Stimulated activated memory B cell treated with anti-CD40 and anti-IgM and Interleukin-4, amounts not matched to agents 10 μg/mL and 1 μg/mL and 100 μg/mL, for 72 hours (primary cell): ENCODE measurements around the gene SPECC1.
"Not testable (repeated sequence)": the region's sequence is repeated elsewhere in the genome, so short reads cannot be mapped to it uniquely, and the experiment has no call there.

Experiments
- ATAC-seq: fragments of 150-1000 bp; cut with Tn5 transposase; 2 replicates; pipeline ENCODE4 v1.10.0; 2021
- H3K27ac Mint-ChIP-seq: one replicate; pipeline ENCODE4 v1.8.0; 2022; ENCODE audit warnings: mild to moderate bottlenecking, mixed read lengths
- H3K27me3 Mint-ChIP-seq: one replicate; pipeline ENCODE4 v1.8.0; 2022; ENCODE audit warnings: mixed read lengths
- H3K36me3 Mint-ChIP-seq: one replicate; pipeline ENCODE4 v1.8.0; 2022; ENCODE audit warnings: mixed read lengths
- H3K4me1 Mint-ChIP-seq: one replicate; pipeline ENCODE4 v1.8.0; 2022; ENCODE audit warnings: mixed read lengths
- H3K4me3 Mint-ChIP-seq: one replicate; pipeline ENCODE4 v1.8.0; 2022; ENCODE audit warnings: mild to moderate bottlenecking, moderate library complexity, mixed read lengths
- H3K9me3 Mint-ChIP-seq: one replicate; pipeline ENCODE4 v1.8.0; 2022; ENCODE audit warnings: mixed read lengths

SPECC1 gene

DNA sequence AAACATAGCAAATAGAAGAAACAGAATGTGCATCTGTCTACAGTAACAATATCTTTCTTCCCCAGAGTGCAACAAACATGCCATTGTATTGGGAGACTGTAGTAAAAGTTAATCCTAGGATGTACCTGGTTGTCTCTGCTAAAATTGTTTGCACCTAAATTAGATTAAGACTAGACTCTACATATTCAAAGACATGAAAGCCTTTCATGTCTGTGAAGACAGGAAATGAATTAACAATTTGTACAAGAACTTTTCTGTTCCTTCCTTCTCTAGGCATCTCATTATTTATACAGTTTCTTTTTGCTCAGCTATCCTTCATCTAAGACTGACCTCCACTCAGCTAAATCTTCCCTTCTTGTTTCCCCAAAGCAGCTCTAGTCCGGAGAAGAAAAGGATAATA is 237.5 kb downstream of the SPECC1 start:
- Mint-ChIP-seq H3K4me1 (no peaks in the 10 kb centered on the region), H3K27me3 (no peaks in the 10 kb centered on the region), H3K36me3 (peaks cover 33% of the 10 kb centered on the region), H3K4me3 (no peak overlapping the region), H3K27ac (no peak overlapping the region), H3K9me3 (peaks cover 5% of the 10 kb centered on the region)
- ATAC-seq, result no peak

DNA sequence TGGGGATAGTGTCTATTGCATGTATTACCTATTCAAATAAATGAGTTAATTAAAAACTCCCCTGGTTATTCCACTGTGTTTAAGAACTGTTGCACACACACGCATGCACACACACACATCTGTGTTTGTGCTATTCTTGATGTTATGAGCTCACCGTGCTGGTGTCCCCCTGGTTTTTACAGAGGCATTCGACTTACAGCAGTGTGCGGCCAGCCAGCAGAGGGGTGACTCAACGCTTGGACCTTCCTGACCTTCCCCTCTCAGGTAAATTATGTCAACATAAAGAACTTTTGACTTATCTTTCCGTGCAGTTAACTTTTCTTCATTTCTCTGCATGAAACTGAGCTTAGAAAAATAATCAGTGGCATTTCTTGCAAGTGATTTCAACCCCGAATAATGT is 244.2 kb downstream of the SPECC1 start:
- Mint-ChIP-seq H3K4me3 (no peak overlapping the region), H3K27me3 (no peaks in the 10 kb centered on the region), H3K27ac (no peak overlapping the region), H3K36me3 (peaks cover 40% of the 10 kb centered on the region), H3K4me1 (no peaks in the 10 kb centered on the region), H3K9me3 (peaks cover 7% of the 10 kb centered on the region)
- ATAC-seq, result no peak

DNA sequence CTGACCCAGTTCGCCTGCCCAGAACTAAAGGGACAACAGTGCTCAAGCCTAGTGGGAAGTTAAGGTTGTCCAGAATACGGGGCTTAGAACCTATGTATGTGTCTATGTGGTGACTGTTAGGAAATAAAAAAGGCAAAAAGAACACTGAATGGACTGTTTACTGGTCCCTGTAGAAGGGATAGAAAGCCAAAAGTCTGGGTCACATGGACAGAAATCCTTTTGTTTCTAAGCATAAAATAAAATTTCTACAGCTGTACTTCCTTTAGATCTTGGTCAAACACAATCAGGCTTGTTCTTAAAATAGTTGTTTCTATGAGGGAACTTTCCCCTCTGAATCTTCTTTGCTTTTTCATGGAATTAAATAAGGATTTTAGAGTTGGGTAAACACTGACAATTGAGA is 245.4 kb downstream of the SPECC1 start:
- no peaks in the 10 kb centered on the region for H3K27me3 Mint-ChIP-seq
- H3K4me1 Mint-ChIP-seq, result no peaks in the 10 kb centered on the region
- no peak overlapping the region for H3K27ac Mint-ChIP-seq
- H3K4me3 Mint-ChIP-seq, result no peak overlapping the region
- no peak for ATAC-seq
- H3K36me3 Mint-ChIP-seq, result peaks cover 41% of the 10 kb centered on the region
- peaks cover 9% of the 10 kb centered on the region for H3K9me3 Mint-ChIP-seq

DNA sequence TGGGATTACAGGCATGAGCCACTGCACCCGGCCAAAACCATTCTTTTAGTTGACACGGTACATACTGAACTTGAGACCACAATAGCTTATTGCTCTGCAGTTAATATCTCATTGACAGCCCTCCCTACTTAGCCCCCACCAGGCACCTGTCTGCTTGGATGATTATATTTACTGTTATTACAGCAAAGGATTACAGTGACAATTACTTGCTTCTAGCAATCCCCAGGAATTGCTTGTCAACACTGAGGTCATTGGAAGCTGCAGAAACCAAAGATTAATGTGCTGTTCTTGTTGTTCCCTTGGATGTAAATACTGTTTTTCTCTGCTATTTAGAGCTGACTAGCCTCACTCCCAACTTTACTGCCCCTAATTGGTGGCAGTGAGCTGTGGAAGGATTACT is 247.0 kb downstream of the SPECC1 start:
- ATAC-seq, result no peak
- Mint-ChIP-seq H3K4me1 (no peaks in the 10 kb centered on the region), H3K27ac (no peak overlapping the region)

DNA sequence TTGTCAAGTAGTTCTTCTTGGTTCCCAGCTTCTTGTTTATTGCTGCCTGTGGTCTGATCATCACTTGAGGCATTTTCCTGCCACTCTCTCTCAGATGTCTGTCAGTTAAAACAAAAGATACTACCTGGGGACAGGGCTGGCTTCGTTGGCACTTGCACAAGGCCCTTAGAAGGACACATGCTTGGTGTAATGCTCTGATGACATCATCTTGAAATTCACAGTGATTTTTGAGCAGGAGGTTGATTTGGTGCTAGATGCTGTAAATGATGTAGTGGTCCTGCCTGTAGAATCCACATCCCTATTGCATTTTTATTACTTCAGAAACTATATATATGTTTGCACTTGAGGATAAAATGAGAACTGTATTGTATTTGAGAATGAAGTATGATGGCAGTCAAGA is 247.8 kb downstream of the SPECC1 start:
- no peak overlapping the region for H3K4me3 Mint-ChIP-seq
- no peak for ATAC-seq
- no peaks in the 10 kb centered on the region for H3K27me3 Mint-ChIP-seq
- no peak overlapping the region for H3K27ac Mint-ChIP-seq
- no peaks in the 10 kb centered on the region for H3K4me1 Mint-ChIP-seq
- peaks cover 6% of the 10 kb centered on the region for H3K9me3 Mint-ChIP-seq
- peaks cover 41% of the 10 kb centered on the region for H3K36me3 Mint-ChIP-seq

More for the DNA sequence above, 247.0 kb downstream of the SPECC1 start:
- Mint-ChIP-seq H3K27me3 (no peaks in the 10 kb centered on the region), H3K36me3 (peaks cover 41% of the 10 kb centered on the region), H3K9me3 (peaks cover 6% of the 10 kb centered on the region), H3K4me3 (no peak overlapping the region)

DNA sequence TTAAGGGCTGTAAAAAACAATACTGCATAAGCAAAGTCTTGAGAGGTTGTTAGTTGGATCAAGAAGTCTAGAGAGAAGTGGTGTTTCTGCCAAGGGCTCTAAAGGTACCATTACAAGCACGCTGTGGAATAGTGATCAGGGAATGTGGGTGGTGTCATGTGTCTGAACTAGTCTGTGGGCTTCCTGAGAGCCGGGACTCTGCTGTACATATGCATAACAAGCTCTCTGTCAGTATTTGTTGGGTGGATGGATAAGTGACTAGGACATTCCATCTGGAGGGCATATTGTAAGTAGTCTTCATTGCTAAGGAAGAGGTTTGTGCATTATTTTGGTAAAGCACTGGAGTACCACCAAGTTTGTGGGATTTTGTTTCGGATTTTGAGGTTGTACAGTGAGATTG is 248.6 kb downstream of the SPECC1 start:
- Mint-ChIP-seq H3K27me3 (no peaks in the 10 kb centered on the region), H3K4me1 (no peaks in the 10 kb centered on the region), H3K4me3 (no peak overlapping the region), H3K27ac (no peak overlapping the region), H3K9me3 (peaks cover 6% of the 10 kb centered on the region), H3K36me3 (peaks cover 34% of the 10 kb centered on the region)
- ATAC-seq, result no peak

DNA sequence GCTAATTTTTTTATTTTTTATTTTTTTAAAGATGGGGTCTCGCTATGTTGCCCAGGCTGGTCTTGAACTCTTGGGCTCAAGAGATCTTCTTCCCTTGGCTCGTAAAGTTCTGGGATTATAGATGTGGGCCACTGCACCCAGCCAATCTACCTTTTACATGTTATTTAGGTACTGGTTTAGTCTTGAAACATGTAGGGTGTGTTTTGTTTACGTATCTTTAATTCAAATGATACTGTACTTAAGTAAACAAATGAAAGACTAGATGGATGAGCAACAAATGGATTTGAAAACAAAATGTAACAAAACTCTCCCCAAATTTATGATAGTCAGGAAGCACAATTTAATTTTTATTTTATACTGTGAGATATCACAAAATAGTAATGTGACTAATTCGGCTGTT is 250.5 kb downstream of the SPECC1 start:
- ATAC-seq, result no peak
- peaks cover 6% of the 10 kb centered on the region for H3K9me3 Mint-ChIP-seq
- H3K4me1 Mint-ChIP-seq, result no peaks in the 10 kb centered on the region
- H3K27ac Mint-ChIP-seq, result no peak overlapping the region
- peaks cover 24% of the 10 kb centered on the region for H3K36me3 Mint-ChIP-seq
- H3K27me3 Mint-ChIP-seq, result no peaks in the 10 kb centered on the region
- no peak overlapping the region for H3K4me3 Mint-ChIP-seq

DNA sequence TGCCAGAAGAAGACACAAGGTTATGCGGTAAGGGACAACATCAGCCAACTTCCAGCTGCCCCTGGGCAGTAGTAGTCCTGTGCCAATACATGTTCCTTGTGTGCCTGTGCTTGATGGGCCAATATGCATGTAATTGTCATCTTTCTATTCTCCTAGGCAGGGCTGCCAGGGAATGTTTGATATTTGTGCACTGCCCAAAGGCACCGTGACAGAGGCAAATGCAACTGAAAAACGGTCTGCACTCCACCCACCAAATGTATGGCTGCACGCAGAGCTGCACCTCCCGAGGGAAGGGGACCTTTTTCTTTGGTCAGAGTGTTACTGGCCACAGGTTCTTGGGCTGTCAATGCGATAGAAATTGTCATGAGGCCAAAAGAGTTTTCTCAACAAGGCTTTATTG is 251.1 kb downstream of the SPECC1 start:
- H3K27ac Mint-ChIP-seq, result no peak overlapping the region
- H3K9me3 Mint-ChIP-seq, result peaks cover 6% of the 10 kb centered on the region
- H3K36me3 Mint-ChIP-seq, result peaks cover 24% of the 10 kb centered on the region
- no peaks in the 10 kb centered on the region for H3K4me1 Mint-ChIP-seq
- no peak for ATAC-seq
- no peaks in the 10 kb centered on the region for H3K27me3 Mint-ChIP-seq
- H3K4me3 Mint-ChIP-seq, result no peak overlapping the region

DNA sequence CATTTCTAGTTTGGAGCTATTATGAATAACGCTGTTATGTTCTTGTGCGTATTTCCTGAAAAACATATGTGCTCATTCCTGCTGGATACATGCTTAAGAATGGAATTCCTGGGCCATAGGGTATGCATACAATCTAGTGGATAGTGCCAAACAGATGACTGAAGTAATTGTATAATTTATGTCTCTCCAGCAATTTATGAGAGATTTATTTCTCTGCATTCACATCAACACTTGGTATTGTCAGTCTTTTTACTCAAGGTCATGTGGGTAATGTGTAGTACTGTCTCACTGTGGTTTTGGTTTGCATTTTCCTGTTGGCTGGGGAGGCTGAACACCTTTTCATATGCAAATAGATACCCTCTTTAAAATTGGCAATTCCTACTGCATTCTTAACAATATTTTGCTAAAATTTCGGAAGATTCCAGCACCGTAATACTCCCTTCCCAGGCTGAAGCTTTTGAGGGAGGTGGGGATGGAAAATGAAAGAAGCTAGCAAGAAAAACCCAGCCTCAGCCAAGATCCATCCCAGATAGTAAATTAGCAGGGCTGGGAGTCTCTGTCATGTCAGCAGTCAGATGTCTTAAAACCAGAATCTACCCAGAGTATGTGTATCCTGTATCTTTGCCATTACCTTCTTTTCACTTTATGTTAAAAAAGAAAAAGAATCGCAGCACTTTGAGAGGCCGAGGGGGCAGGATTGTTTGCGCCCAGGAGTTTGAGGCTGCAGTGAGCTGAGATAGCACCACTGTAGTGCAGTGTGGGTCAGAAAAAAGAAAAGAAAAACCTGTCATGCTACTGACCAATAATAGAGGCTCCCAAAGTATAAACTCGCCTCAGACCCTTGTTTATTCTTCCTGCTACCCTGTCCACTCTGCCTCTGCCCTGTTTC is 253.3 kb downstream of the SPECC1 start:
- H3K4me1 Mint-ChIP-seq, result no peaks in the 10 kb centered on the region
- H3K4me3 Mint-ChIP-seq, result no peak overlapping the region
- no peak for ATAC-seq
- no peak overlapping the region for H3K27ac Mint-ChIP-seq
- H3K36me3 Mint-ChIP-seq, result peaks cover 20% of the 10 kb centered on the region
- H3K9me3 Mint-ChIP-seq, result peaks cover 6% of the 10 kb centered on the region
- H3K27me3 Mint-ChIP-seq, result no peaks in the 10 kb centered on the region

DNA sequence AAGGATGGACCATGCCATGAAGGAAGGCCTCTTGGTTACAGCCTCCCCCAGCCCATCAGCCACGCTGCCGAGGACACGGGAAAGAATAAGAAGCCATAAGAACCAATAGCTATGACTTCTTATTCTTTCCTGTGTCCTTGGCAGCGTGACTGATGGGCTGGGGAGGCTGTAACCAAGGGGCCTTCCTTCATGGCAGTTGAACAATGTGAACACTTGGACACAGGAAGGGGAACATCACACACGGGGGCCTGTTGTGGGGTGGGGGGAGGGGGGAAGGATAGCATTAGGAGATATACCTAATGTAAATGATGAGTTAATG is 253.9 kb downstream of the SPECC1 start:
- ATAC-seq, H3K27ac Mint-ChIP-seq, H3K27me3 Mint-ChIP-seq, H3K4me3 Mint-ChIP-seq, H3K9me3 Mint-ChIP-seq, H3K4me1 Mint-ChIP-seq: not testable (repeated sequence)
- peaks cover 14% of the 10 kb centered on the region for H3K36me3 Mint-ChIP-seq

DNA sequence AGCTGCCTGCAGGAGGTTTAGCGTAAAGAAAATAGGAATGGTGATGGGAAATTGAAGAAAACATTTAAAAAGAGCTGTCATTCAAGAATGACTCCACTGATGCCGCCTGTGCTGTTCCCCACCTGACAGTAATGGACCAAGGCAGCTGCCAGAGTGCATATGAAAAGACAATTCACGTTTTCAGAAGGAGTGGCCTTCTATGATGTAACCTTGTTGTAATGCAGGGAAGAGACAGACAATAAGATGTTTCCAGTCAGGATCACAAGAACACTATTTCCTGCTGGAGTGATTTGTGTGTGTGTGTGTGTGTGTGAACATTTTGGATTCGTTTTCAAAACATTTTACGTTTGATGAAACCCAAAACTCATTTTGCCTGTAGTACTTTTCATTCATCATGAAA is 254.4 kb downstream of the SPECC1 start:
- no peak for ATAC-seq
- Mint-ChIP-seq H3K27me3 (no peaks in the 10 kb centered on the region), H3K4me1 (no peaks in the 10 kb centered on the region), H3K9me3 (peaks cover 1% of the 10 kb centered on the region), H3K4me3 (no peak overlapping the region), H3K27ac (no peak overlapping the region), H3K36me3 (peaks cover 9% of the 10 kb centered on the region)

DNA sequence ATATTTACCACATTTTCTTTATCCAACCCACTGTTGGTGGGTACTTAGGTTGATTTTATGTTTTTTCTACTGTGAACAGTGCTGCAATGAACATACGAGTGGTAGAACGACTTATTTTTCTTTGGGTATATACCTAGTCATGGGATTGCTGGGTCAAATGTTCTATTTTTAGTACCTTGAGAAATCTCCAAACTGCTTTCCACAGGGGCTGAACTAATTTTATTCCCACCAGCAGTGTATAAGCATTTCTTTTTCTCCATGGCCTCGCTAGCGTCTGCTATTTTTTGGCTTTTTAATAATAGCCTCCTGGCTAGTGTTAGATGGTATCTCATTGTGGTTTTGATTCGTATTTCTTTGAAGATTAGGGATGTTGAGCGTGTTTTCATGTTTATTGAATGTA is 255.8 kb downstream of the SPECC1 start:
- Mint-ChIP-seq H3K4me3 (no peak overlapping the region), H3K4me1 (no peaks in the 10 kb centered on the region), H3K9me3 (no peaks in the 10 kb centered on the region), H3K27me3 (no peaks in the 10 kb centered on the region), H3K36me3 (peaks cover 6% of the 10 kb centered on the region), H3K27ac (no peak overlapping the region)
- ATAC-seq, result no peak

DNA sequence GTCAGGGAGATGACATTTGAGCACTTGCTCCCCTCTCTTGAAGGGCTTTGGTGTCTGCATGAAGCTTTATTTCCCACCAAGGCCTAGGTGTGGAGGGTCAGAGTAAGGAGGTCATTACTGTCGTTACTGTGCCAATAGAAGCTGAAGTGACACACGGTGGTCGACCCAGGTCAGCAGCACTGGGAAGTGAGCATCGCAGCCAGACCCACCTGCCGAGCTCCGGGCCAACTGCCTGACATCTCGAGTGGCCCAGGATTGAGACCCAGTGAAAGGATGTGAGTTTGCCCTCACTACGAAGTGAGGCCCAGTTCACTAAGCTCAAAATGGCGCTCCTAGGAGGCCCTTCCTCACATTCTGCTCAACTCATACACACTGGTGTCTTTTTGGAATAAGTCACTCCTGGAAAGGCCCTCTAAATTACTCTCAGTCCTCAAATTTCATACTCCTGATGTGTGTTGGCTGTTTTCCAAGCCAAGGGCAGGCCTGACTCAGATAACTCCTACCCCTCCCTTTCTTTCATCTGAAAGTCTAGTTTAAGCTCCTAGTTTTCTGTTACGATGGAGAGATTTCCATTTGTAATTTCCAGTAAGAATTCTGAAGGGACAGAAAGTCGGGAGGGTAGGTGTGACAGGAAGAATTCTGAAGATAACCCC is 257.8 kb downstream of the SPECC1 start:
- no peak for ATAC-seq
- no peaks in the 10 kb centered on the region for H3K36me3 Mint-ChIP-seq
- H3K27ac Mint-ChIP-seq, result no peak overlapping the region
- H3K4me1 Mint-ChIP-seq, result peaks cover 11% of the 10 kb centered on the region
- H3K27me3 Mint-ChIP-seq, result no peaks in the 10 kb centered on the region
- no peak overlapping the region for H3K4me3 Mint-ChIP-seq
- H3K9me3 Mint-ChIP-seq, result no peaks in the 10 kb centered on the region

DNA sequence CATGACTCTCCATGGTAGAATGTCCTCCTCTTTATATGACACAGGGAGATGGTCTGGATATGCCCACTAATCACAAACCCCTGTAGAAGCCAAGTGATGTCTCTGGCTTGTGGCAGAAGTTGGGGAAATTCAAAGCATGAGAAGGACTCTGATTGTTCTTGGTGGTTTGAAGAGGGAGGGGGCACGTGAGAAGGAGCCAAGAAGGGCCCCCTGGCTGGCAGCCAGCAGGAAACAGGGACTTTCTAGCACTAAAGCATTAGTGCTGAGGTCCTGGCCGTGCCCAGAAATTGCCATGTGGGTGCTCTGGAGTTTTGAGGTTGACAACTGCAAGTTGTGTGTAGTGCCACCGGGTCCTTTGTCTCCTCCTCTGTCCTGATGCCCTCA is 258.3 kb downstream of the SPECC1 start:
- H3K4me3 Mint-ChIP-seq, result no peak overlapping the region
- H3K4me1 Mint-ChIP-seq, result peaks cover 11% of the 10 kb centered on the region
- ATAC-seq, result no peak

DNA sequence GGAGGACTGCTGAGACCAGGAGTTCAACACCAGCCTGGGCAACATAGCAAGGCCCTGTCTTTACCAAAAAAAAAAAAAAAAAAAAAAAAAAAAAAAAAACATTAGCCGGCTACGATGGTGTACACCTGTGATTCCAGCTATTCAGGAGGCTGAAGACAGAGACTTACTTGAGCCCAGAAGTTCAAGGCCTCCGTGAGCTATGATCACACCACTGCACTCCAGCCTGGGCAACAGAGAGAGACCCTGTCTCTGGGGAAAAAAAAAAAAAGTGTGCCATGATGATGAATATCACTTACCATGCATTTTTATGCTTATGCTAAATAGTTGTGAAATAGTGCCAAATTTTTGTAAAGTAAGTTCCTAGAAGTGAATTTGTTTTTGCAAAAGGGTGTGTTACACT is 261.2 kb downstream of the SPECC1 start:
- no peak for ATAC-seq
- Mint-ChIP-seq H3K4me3 (no peak overlapping the region), H3K36me3 (peaks cover 6% of the 10 kb centered on the region), H3K4me1 (peaks cover 11% of the 10 kb centered on the region), H3K27ac (no peak overlapping the region), H3K9me3 (no peaks in the 10 kb centered on the region), H3K27me3 (no peaks in the 10 kb centered on the region)

More for the DNA sequence above, 258.3 kb downstream of the SPECC1 start:
- Mint-ChIP-seq H3K36me3 (no peaks in the 10 kb centered on the region), H3K27ac (no peak overlapping the region), H3K27me3 (no peaks in the 10 kb centered on the region), H3K9me3 (no peaks in the 10 kb centered on the region)

DNA sequence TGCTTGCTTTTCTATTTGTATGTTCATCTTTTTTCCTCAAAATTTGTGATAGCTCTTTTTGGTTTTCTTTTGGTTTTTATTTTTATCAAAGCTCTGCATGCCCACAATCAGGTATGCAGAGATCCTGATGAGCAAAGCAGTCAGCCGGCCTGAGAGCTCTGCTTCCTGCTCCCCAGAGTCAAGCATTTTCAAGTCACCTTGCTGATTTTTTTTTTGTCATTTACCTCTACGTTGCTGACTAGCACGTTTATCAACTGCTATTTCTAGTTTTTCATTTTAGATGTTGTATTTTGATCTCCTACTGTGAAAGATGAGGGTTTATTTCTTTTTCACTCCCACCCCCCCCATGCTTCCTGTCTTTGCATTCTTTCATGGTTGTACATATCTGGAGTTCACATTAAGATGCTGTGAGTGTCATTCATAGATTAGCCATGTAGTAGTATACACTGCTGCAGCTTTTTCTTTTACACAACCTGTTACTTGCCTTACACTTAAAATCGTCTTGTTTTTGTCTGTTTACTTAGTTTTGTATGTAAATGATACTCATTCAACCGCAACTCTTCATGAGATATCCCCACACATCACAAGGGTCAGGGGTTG is 262.0 kb downstream of the SPECC1 start:
- Mint-ChIP-seq H3K9me3 (no peaks in the 10 kb centered on the region), H3K27me3 (no peaks in the 10 kb centered on the region), H3K4me1 (peaks cover 11% of the 10 kb centered on the region), H3K27ac (no peak overlapping the region), H3K4me3 (no peak overlapping the region), H3K36me3 (peaks cover 6% of the 10 kb centered on the region)
- ATAC-seq, result no peak
